ACHN (cell line): Measurements from ENCODE around the gene VIPR2.

Source experiments
- DNase-seq: peaks from one replicate; pipeline ENCODE4 v3.0.0-alpha.2; 2015
- in situ Hi-C: cut with HindIII; loops from 2 replicates; pipeline ENCODE4 v1.10.0; 2017; ENCODE audit warnings: low sequenced_read_pairs, low pct_ligation_motif_present, low pct_unique_long_range_greater_than_20kb

VIPR2 gene

DNA sequence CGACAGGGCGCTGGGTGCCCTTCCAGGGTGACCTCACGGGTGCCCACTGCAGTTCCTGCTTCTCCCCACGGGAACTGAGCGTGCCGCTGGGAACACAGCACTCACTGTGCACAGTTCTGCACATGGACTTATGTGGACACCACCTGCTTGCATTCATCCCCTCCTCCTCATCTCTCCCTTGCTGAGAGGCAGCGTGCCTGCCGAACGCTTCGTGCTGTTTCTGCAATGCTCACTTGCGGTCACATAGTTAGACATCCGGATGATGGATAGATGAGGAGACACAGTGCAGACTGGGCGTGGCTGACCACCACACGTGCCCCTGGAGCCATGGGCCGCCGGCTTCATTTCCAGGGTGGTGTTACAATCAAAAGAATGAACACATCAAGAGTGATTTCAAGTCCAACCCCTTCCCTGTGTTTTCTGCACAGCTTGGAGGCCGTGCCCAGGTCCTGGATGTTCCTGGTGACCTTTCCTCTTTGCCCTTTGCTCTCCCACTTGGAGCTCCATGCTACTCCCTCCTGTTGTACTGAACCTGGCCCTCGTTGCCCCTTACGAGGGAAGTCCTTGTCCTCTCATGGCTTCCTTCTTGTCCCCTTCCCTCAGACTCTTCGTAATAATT lies 119.4 kb downstream of the VIPR2 start:
- in situ Hi-C loops = no loop called here
- no peak for DNase-seq

GRCh38 chr7:159024280-159024951 lies 120.3 kb downstream of the VIPR2 start:
- no peak for DNase-seq
- in situ Hi-C loops = no loop called here

GRCh38 chr7:159023746-159024145 lies 120.9 kb downstream of the VIPR2 start:
- DNase-seq = no peak
- in situ Hi-C loops = no loop called here

- in situ Hi-C loops = no loop called here
These were observed 121.5 kb downstream of the VIPR2 start for GRCh38 chr7:159023206-159023605.

DNA sequence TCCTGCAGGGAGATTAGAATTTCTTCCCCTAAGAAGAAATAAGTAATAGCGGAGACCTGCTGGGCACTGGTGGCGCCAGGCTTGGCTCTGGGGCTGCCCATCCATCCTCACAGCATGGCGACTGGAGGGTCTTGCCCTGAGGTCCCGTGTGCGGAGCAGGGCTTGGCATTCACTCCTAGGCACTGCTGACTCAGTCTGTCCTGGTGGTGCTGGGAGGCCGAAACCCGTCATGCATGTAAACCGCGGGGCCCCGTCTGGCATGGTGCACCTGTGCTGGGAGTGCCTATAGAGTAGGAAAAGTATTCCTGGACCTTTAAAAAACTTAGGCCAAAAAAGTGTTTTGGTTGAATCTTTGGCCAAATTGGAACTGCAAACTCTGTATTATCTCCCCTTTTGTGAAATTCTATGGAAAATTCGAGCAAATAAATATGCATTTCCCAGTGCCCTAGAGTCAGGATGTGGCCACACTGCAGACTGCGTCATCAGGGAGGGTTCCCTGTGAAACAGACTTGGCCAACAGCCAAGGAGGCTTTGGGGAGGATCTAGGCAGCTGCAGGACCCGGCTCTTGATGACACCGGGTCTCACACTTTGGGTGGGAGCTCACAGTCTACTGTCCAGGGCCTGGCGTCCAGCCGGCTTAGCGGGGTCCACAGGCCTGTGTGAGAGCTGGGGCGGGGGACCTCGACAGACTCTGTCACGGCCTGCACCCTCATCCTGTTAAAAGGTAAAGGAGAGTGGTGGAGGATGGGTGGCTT lies 122.3 kb downstream of the VIPR2 start:
- DNase-seq = no peak
- in situ Hi-C loops = no loop called here

More at GRCh38 chr7:159023206-159023605, 121.5 kb downstream of the VIPR2 start:
- no peak for DNase-seq

- in situ Hi-C loops = no loop called here
- peak; percentile 46 for DNase-seq
These were observed 123.7 kb downstream of the VIPR2 start for GRCh38 chr7:159020987-159021386.

- DNase-seq = no peak
- in situ Hi-C loops = no loop called here
These were observed 125.6 kb downstream of the VIPR2 start for GRCh38 chr7:159019111-159019510.

GRCh38 chr7:159017741-159018140 lies 126.9 kb downstream of the VIPR2 start:
- in situ Hi-C loops = no loop called here

GRCh38 chr7:159017210-159017609 lies 127.5 kb downstream of the VIPR2 start:
- DNase-seq = no peak
- in situ Hi-C loops = no loop called here

More at GRCh38 chr7:159017741-159018140, 126.9 kb downstream of the VIPR2 start:
- DNase-seq = no peak

GRCh38 chr7:159016591-159016990 lies 128.1 kb downstream of the VIPR2 start:
- no peak for DNase-seq
- in situ Hi-C loops = no loop called here

DNA sequence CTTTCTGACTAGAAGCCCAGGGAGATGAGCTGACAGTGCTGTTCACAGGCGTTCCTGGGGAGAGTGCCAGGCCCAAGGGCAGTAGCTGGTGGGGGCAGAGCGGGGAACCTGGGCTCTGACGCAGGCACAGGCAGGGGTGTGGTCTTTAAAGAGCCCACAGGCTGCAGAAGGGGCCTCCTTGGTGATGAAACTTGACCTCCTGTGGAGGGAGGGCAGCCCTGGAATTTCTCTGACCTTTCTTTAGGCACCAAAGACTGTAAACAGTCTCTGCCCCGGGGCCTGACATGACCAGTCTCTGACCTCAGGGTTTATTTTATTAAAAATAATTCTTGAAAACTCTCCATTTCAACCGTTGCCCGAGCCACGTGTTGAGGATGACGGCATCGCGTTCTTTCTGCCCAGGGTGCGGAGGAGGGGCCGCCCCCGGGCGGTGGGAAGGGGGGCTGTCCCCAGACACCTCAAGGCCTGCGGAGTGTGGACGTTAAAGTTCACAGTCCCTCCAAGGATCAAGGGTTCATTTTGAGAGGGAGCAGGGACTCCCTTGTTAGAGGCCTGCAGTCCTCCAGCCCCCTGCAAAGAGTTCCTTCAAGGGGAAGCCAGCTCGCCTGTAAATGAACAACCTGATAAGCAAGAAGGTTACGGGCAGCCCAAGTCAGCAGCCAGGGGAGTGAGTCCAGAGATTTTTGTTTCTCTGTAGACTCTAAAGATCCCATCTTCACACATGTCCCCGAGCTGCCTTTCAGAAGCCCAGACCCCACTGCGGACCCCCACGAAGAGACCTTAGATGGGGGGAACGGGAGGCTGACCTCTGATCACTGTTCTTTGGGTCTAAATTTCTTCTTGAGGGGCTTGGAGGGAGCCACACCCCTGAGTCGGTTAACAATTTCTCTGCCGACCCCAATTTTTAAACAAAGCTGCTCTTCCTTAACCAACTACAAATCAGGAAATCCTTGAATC lies 128.9 kb downstream of the VIPR2 start:
- in situ Hi-C loops = no loop called here
- no peak for DNase-seq

GRCh38 chr7:159015081-159015453 lies 129.6 kb downstream of the VIPR2 start:
- in situ Hi-C loops = no loop called here
- no peak for DNase-seq

DNA sequence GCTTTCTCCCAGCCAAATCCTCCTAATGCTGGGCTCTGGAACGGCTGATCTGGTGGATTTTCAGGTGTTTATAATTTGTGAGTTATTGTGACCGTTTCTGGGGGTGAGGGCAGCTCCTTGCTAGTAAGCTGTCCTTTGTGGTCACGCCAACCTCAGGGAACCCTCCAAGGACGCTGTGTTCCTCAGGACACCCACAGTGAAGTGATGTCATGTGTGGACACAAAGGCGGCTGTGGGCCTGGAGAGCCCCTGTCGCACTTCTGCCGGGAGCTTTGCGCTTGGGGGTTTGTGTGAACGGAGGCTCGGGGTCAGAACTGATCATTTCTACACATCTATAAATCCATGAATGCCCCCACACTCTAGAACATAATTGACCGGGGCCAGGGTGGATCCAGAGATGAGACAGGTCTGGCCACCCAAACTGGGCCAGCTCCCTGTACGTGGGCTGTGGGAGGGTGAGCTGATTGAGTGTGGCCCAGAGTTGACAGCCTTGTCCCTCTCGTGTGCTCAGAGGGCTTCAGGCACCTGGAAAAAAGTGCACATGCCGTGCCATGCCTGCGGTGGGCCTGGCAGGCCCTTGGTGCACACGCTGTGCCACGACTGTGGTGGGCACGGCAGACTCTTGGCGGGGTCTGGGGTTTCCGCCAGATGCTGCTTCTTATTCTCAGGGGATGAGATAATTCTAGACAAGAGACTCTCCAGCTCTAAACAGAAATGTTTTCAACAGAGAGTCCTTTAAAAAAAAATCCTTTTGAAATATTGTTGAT lies 130.2 kb downstream of the VIPR2 start:
- no peak for DNase-seq
- in situ Hi-C loops = no loop called here

DNA sequence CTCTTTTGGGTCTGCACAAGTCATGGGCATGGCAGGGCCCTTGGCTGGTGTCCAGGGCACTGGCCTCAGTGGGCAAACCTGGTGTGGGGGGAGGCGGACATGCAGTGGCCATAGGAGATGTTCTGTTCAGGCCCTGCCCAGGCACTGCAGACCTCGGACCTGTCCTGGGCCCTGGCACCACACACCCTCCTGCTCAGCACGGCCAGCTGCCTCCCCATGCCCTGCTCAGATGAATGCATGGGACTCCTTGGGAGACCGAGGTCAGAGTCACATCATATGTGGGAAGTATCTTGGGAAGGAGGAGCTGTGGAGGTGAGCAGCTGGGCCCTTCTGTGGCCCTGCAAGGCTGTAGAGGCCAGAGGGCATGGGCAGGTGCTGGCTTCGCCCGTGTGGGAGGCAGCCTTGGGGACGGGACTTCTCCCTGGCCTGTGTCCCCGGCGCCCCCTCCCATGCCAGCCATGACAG lies 130.8 kb downstream of the VIPR2 start:
- in situ Hi-C loops = no loop called here
- DNase-seq = no peak

- DNase-seq = no peak
- in situ Hi-C loops = no loop called here
These were observed 131.4 kb downstream of the VIPR2 start for GRCh38 chr7:159013181-159013690.

- no peak for DNase-seq
- in situ Hi-C loops = no loop called here
These were observed 132.2 kb downstream of the VIPR2 start for GRCh38 chr7:159012353-159013069.

- no peak for DNase-seq
- in situ Hi-C loops = no loop called here
These were observed 133.0 kb downstream of the VIPR2 start for GRCh38 chr7:159011722-159012022.
